Neuronal stem cell (in vitro differentiated cells): ENCODE data around the gene CKMT2.

Source experiments
- DNase-seq: peaks from one replicate; pipeline ENCODE4 v3.0.0-alpha.2; 2013; ENCODE audit warnings: low spot score
- H2AFZ ChIP-seq: one replicate; pipeline ENCODE4 v1.6.1; 2013; ENCODE audit warnings: mild to moderate bottlenecking, low read length, inconsistent platforms
- H2AK5ac ChIP-seq: 2 replicates; pipeline ENCODE4 v1.6.1; 2013; ENCODE audit warnings: low read depth, mild to moderate bottlenecking, inconsistent platforms, low read length, moderate library complexity, mixed read lengths
- H2BK120ac ChIP-seq: 2 replicates; pipeline ENCODE4 v1.6.1; 2013; ENCODE audit warnings: low read depth, mild to moderate bottlenecking, inconsistent platforms, low read length, moderate library complexity, mixed read lengths
- H2BK12ac ChIP-seq: one replicate; pipeline ENCODE4 v1.6.1; 2013; ENCODE audit warnings: low read length, inconsistent platforms
- H2BK15ac ChIP-seq: 2 replicates; pipeline ENCODE4 v1.6.1; 2013; ENCODE audit warnings: mild to moderate bottlenecking, low read length, inconsistent platforms, mixed read lengths
- H2BK5ac ChIP-seq: one replicate; pipeline ENCODE4 v1.6.1; 2013; ENCODE audit warnings: inconsistent platforms, mild to moderate bottlenecking, low read length, moderate library complexity
- H3K14ac ChIP-seq: one replicate; pipeline ENCODE4 v1.6.1; 2013; ENCODE audit warnings: low read length, inconsistent platforms
- H3K18ac ChIP-seq: 2 replicates; pipeline ENCODE4 v1.6.1; 2013; ENCODE audit warnings: low read length, inconsistent platforms
- H3K23ac ChIP-seq: 2 replicates; pipeline ENCODE4 v1.6.1; 2013; ENCODE audit warnings: low read depth, mild to moderate bottlenecking, mixed read lengths, low read length, inconsistent platforms; ENCODE audit not compliant: poor library complexity
- H3K27ac ChIP-seq: replicated peaks from 3 replicates; pipeline ENCODE4 v1.5.1; 2013; ENCODE audit warnings: low read length, inconsistent platforms
- H3K27me3 ChIP-seq, 3 experiments: 2 replicates each; pipeline ENCODE4 v1.6.1; 2013; ENCODE audit warnings: low read length in 3 of 3, mild to moderate bottlenecking in 2 of 3, inconsistent platforms in 1 of 3, low read depth in 1 of 3, mixed read lengths in 1 of 3, moderate library complexity in 1 of 3; ENCODE audit not compliant: control insufficient read depth in 3 of 3, insufficient read depth in 3 of 3
- H3K36me3 ChIP-seq, 2 donors: replicated peaks in 1 of 2; 2 replicates each; pipeline ENCODE4 v1.6.1; 2013; ENCODE audit warnings: low read length in 2 of 2; ENCODE audit not compliant: control insufficient read depth in 2 of 2, insufficient read depth in 2 of 2
- H3K4ac ChIP-seq: 2 replicates; pipeline ENCODE4 v1.6.1; 2013; ENCODE audit warnings: inconsistent platforms, mild to moderate bottlenecking, low read length, moderate library complexity
- H3K4me1 ChIP-seq, 2 donors: 1 replicate in 1 of 2; 2 replicates in 1 of 2; pipeline ENCODE4 v1.6.1; 2013; ENCODE audit warnings: low read length in 2 of 2, low read depth in 1 of 2; ENCODE audit not compliant: control insufficient read depth in 2 of 2, insufficient read depth in 1 of 2
- H3K4me2 ChIP-seq: one replicate; pipeline ENCODE4 v1.6.1; 2013; ENCODE audit warnings: mild to moderate bottlenecking, low read length, inconsistent platforms; ENCODE audit not compliant: insufficient read depth, poor library complexity, severe bottlenecking
- H3K4me3 ChIP-seq, 2 donors: 2 replicates each; pipeline ENCODE4 v1.5.1; 2013; ENCODE audit warnings: low read length in 2 of 2, mild to moderate bottlenecking in 2 of 2, inconsistent platforms in 1 of 2, moderate library complexity in 1 of 2
- H3K79me1 ChIP-seq: one replicate; pipeline ENCODE4 v1.6.1; 2013; ENCODE audit warnings: low read depth, mild to moderate bottlenecking, inconsistent platforms, low read length, moderate library complexity
- H3K9ac ChIP-seq: one replicate; pipeline ENCODE4 v1.6.1; 2013; ENCODE audit warnings: mild to moderate bottlenecking, low read depth, low read length, inconsistent platforms; ENCODE audit not compliant: poor library complexity
- H3K9me3 ChIP-seq, 2 donors: replicated peaks in 1 of 2; 2 replicates each; pipeline versions ENCODE3 to v1.6.1; 2013; ENCODE audit warnings: low read length in 2 of 2, mild to moderate bottlenecking in 2 of 2, inconsistent platforms in 1 of 2, low read depth in 1 of 2, mixed read lengths in 1 of 2, moderate library complexity in 1 of 2; ENCODE audit not compliant: control insufficient read depth in 2 of 2, insufficient read depth in 1 of 2
- H4K8ac ChIP-seq: one replicate; pipeline ENCODE4 v1.6.1; 2013; ENCODE audit warnings: low read depth, mild to moderate bottlenecking, inconsistent platforms, low read length, moderate library complexity
- H4K91ac ChIP-seq: one replicate; pipeline ENCODE4 v1.6.1; 2013; ENCODE audit warnings: low read length, low read depth, mild to moderate bottlenecking, inconsistent platforms; ENCODE audit not compliant: poor library complexity
- WGBS, 2 donors: extraction: QIAGEN DNeasy Blood & Tissue Kit; methylation state at CpG; one replicate each; pipeline ENCODE4 v1.1.7; 2013; ENCODE audit warnings: missing lambda C conversion rate in 2 of 2, mixed read lengths in 1 of 2; ENCODE audit not compliant: insufficient read length in 2 of 2, insufficient replicate concordance in 1 of 2; ENCODE audit errors: extremely low coverage in 2 of 2; 5-methylcytosine and 5-hydroxymethylcytosine counted together

The CKMT2 gene

DNA sequence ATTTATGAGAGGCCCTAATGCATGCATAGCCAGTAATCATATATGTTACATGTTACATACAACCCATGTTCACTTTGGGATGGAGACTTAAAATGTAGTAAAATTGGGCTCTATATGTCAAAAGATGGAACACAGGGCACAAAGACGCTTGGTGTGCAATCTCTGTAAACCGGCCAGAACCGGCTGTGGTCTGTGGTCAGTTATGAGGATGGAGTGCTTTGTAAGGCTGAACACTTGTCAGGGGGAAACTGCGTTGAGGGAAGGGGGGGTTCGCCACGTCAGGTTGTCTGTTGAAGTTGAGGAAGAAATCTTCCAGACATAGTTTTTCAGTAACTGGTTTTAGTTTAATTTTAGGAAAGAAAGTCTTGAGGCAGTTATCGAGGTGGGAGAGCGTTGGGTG lies 2.7 kb upstream of the CKMT2 start:
- no peak for DNase-seq
- H3K27me3 ChIP-seq: peaks cover 0 to 2% (median 0%) of the 10 kb centered on the region in 3 experiments
- H3K36me3 ChIP-seq: peaks cover 0 to 5% of the 10 kb centered on the region in 2 donors
- no peaks in the 10 kb centered on the region for H3K79me1 ChIP-seq
- peak overlapping the region; percentile 64 for H2AFZ ChIP-seq
- peaks cover 0 to 3% of the 10 kb centered on the region in 2 donors for H3K4me1 ChIP-seq
- H2BK120ac ChIP-seq: no peak overlapping the region
- no peak overlapping the region for H3K23ac ChIP-seq
- H3K4me2 ChIP-seq: no peak overlapping the region
- H3K9ac ChIP-seq: no peak overlapping the region
- no peak overlapping the region for H3K18ac ChIP-seq
- no CpG with 5 or more reads among the region's 8 CpGs for WGBS, 2 donors
- H2BK15ac ChIP-seq: no peak overlapping the region
- no peak overlapping the region for H2BK5ac ChIP-seq
- H3K9me3 ChIP-seq: no peaks in the 10 kb centered on the region
- no peak overlapping the region for H2BK12ac ChIP-seq
- no peak overlapping the region for H3K14ac ChIP-seq
- no peak overlapping the region for H3K27ac ChIP-seq
- no peak overlapping the region for H4K91ac ChIP-seq
- H3K4ac ChIP-seq: no peak overlapping the region
- no peak overlapping the region for H2AK5ac ChIP-seq
- no peak overlapping the region for H4K8ac ChIP-seq
- H3K4me3 ChIP-seq: no peak overlapping the region

DNA sequence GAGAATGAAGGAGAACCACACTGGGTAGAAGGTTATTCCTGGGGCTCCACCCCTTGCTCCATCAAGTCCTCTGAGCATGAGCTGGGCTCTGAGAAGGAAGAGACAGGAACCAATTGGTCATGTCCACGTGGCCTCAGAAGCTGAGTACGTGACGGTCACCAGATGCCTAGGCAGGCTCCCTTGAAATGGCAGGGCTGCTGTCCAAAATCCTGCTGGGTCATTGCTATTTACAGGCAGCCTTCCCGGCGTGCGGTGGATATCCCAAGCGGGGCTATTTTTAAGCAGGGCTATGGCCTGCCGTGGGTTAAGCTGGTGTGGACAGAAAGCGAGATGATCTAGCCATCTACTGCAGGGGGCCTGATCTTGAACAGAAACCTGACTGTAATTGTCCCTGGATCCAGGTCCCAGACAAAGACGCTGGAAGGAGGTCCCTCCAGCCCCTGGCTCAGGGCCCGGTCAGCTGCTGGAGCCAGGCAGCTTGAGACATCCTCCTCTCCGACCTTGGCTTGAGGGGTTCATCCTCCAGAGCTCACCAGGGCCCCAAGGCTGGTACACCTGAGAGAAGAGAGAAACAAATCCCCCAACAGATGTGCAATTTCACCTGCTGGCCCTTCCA lies 550 bp upstream of the CKMT2 start:
- no peak overlapping the region for H2AFZ ChIP-seq
- no peak overlapping the region for H3K4me3 ChIP-seq
- peak overlapping the region; percentile 2 for H2AK5ac ChIP-seq
- H4K8ac ChIP-seq: no peak overlapping the region
- H2BK5ac ChIP-seq: no peak overlapping the region
- H3K36me3 ChIP-seq: peaks cover 0 to 11% of the 10 kb centered on the region in 2 donors
- H3K4me2 ChIP-seq: peak overlapping the region; percentile 90
- no peak overlapping the region for H2BK120ac ChIP-seq
- H3K4ac ChIP-seq: no peak overlapping the region
- H3K23ac ChIP-seq: peak overlapping the region; percentile 68
- no peak overlapping the region for H3K18ac ChIP-seq
- no peaks in the 10 kb centered on the region for H3K79me1 ChIP-seq
- H2BK15ac ChIP-seq: no peak overlapping the region
- no peak overlapping the region for H2BK12ac ChIP-seq
- DNase-seq: no peak
- no peak overlapping the region for H4K91ac ChIP-seq
- no peaks in the 10 kb centered on the region for H3K9me3 ChIP-seq
- no peak overlapping the region for H3K14ac ChIP-seq
- no peak overlapping the region for H3K9ac ChIP-seq
- H3K27me3 ChIP-seq: peaks cover 0 to 2% (median 0%) of the 10 kb centered on the region in 3 experiments
- no CpG with 5 or more reads among the region's 12 CpGs for WGBS, 2 donors
- peaks cover 0 to 3% of the 10 kb centered on the region in 2 donors for H3K4me1 ChIP-seq
- no peak overlapping the region for H3K27ac ChIP-seq

DNA sequence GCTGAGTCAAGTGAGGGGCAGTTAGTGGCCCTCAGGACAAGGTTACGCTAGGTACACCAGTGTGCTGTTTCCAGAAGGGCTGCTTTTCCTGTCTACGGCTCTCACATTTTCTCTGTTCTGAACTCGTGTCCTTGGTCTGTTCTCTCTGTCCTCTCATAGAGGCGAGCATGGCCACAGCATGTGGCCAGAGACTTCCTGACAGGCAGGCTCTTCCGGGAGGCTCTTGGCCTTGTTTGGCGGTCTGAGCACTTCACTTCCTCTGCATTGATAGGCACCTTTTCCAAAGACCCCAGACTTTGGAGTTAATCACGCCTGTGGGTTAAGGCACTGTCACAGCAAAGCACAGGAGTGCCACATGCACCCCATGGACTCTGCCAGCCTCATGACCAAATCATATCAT lies 1.2 kb downstream of the CKMT2 start:
- H3K4me1 ChIP-seq: peaks cover 0 to 3% of the 10 kb centered on the region in 2 donors
- H4K8ac ChIP-seq: no peak overlapping the region
- no peak overlapping the region for H4K91ac ChIP-seq
- no peaks in the 10 kb centered on the region for H3K79me1 ChIP-seq
- no peak overlapping the region for H3K9ac ChIP-seq
- no peak overlapping the region for H3K4ac ChIP-seq
- no peak overlapping the region for H2AFZ ChIP-seq
- no peak overlapping the region for H3K14ac ChIP-seq
- WGBS, 2 donors: no CpG with 5 or more reads among the region's 7 CpGs
- H3K23ac ChIP-seq: no peak overlapping the region
- H2AK5ac ChIP-seq: no peak overlapping the region
- H3K27ac ChIP-seq: no peak overlapping the region
- no peak overlapping the region for H2BK15ac ChIP-seq
- no peak overlapping the region for H2BK12ac ChIP-seq
- no peak overlapping the region for H3K4me3 ChIP-seq
- no peaks in the 10 kb centered on the region for H3K9me3 ChIP-seq
- DNase-seq: no peak
- H2BK120ac ChIP-seq: no peak overlapping the region
- no peak overlapping the region for H3K18ac ChIP-seq
- peaks cover 0 to 11% of the 10 kb centered on the region in 2 donors for H3K36me3 ChIP-seq
- H2BK5ac ChIP-seq: no peak overlapping the region
- peaks cover 0 to 2% (median 0%) of the 10 kb centered on the region in 3 experiments for H3K27me3 ChIP-seq
- no peak overlapping the region for H3K4me2 ChIP-seq

DNA sequence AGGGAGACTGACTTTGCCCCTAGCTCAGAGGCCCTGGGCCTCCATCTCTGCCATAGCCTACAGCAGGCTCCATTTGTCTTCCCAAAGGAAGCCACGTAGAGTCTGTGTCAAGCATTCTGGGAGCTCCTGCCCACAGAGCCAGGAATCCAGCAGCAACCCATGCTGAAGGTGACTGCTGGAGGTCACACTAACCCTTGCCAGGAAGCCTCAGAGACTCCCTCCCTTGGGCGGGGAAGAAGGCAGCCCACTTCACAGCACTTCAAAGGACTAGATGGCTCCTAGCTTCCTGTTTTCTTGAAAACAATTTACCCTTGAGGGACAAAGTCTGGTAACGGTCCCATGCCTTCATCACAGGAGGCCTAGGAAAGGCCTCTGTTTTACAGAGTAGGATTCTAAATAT lies 1.7 kb downstream of the CKMT2 start:
- peaks cover 0 to 11% of the 10 kb centered on the region in 2 donors for H3K36me3 ChIP-seq
- no peak overlapping the region for H3K4me3 ChIP-seq
- H2BK15ac ChIP-seq: no peak overlapping the region
- no peaks in the 10 kb centered on the region for H3K79me1 ChIP-seq
- H2AFZ ChIP-seq: no peak overlapping the region
- no peak overlapping the region for H2BK5ac ChIP-seq
- no peak overlapping the region for H3K27ac ChIP-seq
- no peak overlapping the region for H2BK12ac ChIP-seq
- H4K8ac ChIP-seq: no peak overlapping the region
- H4K91ac ChIP-seq: no peak overlapping the region
- H3K14ac ChIP-seq: no peak overlapping the region
- no peak overlapping the region for H2BK120ac ChIP-seq
- no peaks in the 10 kb centered on the region for H3K9me3 ChIP-seq
- H3K4me2 ChIP-seq: no peak overlapping the region
- WGBS, 2 donors: no CpG with 5 or more reads among the region's 3 CpGs
- H3K18ac ChIP-seq: no peak overlapping the region
- no peak overlapping the region for H3K4ac ChIP-seq
- DNase-seq: no peak
- H3K4me1 ChIP-seq: peaks cover 0 to 3% of the 10 kb centered on the region in 2 donors
- H3K9ac ChIP-seq: no peak overlapping the region
- no peak overlapping the region for H3K23ac ChIP-seq
- H3K27me3 ChIP-seq: no peaks in the 10 kb centered on the region
- H2AK5ac ChIP-seq: no peak overlapping the region
